ENCODE data around the gene ANKS1A. TPM values are rescaled to one million over a fixed set of nuclear protein-coding genes. Genes with fewer than 3 reads are reported as not detected.

ANKS1A gene
- polyA plus RNA-seq, 3 donors, result 1.7 to 8.0 (median 3.1) TPM

GRCh38 chr6:34969662-34970265 lies 80.7 kb downstream of the ANKS1A start:
- DNase-seq, result no peak
- Histone ChIP-seq H3K4me2 (replicated peaks; ENCODE audit: extremely low read depth, low read length, poor library complexity, severe bottlenecking) (no peak overlapping the region), H3K27me3 (ENCODE audit: control insufficient read depth in 2 of 2, insufficient read depth in 2 of 2, low read length in 2 of 2) (no peaks in the 10 kb centered on the region), H4K20me1 (ENCODE audit: insufficient read depth, low read length) (peaks cover 13% of the 10 kb centered on the region), H3K9ac (ENCODE audit: insufficient read depth, low read length, poor library complexity, severe bottlenecking) (no peak overlapping the region), H3K79me2 (ENCODE audit: insufficient read depth, low read length) (peaks cover 11% of the 10 kb centered on the region), H3K9me3 (replicated peaks in 1 of 2; ENCODE audit: control insufficient read depth in 1 of 2, insufficient read depth in 1 of 2, low read length in 2 of 2) (no peaks in the 10 kb centered on the region), H2AFZ (ENCODE audit: insufficient read depth, low read depth, low read length, poor library complexity, severe bottlenecking) (no peak overlapping the region), H3K27ac (ENCODE audit: low read depth in 1 of 2, low read length in 2 of 2) (no peak overlapping the region), H3K4me1 (ENCODE audit: control insufficient read depth in 1 of 2, insufficient read depth in 2 of 2, low read length in 2 of 2) (no peaks in the 10 kb centered on the region), H3K36me3 (replicated peaks in 1 of 2; ENCODE audit: control insufficient read depth in 1 of 2, insufficient read depth in 2 of 2, low read length in 2 of 2) (peaks cover 33 to 54% of the 10 kb centered on the region in 2 donors), H3K4me3 (replicated peaks in 1 of 3; ENCODE audit: low read depth in 2 of 3, low read length in 3 of 3) (no peak overlapping the region)
- intact Hi-C loops (cut with micrococcal nuclease), result no loop called here
- TF ChIP-seq CTCF (IDR thresholded peaks at IDR 0.05), result no peak
- Mint-ChIP-seq H3K27ac (no peak overlapping the region), H3K4me1 (no peaks in the 10 kb centered on the region), H3K9me3 (no peaks in the 10 kb centered on the region), H3K36me3 (peaks cover 49 to 56% of the 10 kb centered on the region in 2 donors), H3K4me3 (no peak overlapping the region), H3K27me3 (ENCODE audit: low read depth in 3 of 3) (no peaks in the 10 kb centered on the region)
- WGBS (ENCODE audit: insufficient coverage), result 91% methylated on average over 7 of the region's 7 CpGs

- peaks cover 33 to 54% of the 10 kb centered on the region in 2 donors for H3K36me3 ChIP-seq (replicated peaks in 1 of 2; ENCODE audit: control insufficient read depth in 1 of 2, insufficient read depth in 2 of 2, low read length in 2 of 2)
- no peak overlapping the region for H3K27ac ChIP-seq (ENCODE audit: low read depth in 1 of 2, low read length in 2 of 2)
- H3K9me3 ChIP-seq (replicated peaks in 1 of 2; ENCODE audit: control insufficient read depth in 1 of 2, insufficient read depth in 1 of 2, low read length in 2 of 2), result no peaks in the 10 kb centered on the region
- no peak overlapping the region for H3K4me3 Mint-ChIP-seq
- TF ChIP-seq CTCF (IDR thresholded peaks at IDR 0.05), result no peak
- H3K36me3 Mint-ChIP-seq, result peaks cover 49 to 60% of the 10 kb centered on the region in 2 donors
- H3K79me2 ChIP-seq (ENCODE audit: insufficient read depth, low read length), result peaks cover 10% of the 10 kb centered on the region
- H3K4me1 ChIP-seq (ENCODE audit: control insufficient read depth in 1 of 2, insufficient read depth in 2 of 2, low read length in 2 of 2), result no peaks in the 10 kb centered on the region
- no peaks in the 10 kb centered on the region for H3K9me3 Mint-ChIP-seq
- no peak overlapping the region for H3K4me3 ChIP-seq (replicated peaks in 1 of 3; ENCODE audit: low read depth in 2 of 3, low read length in 3 of 3)
- H3K4me2 ChIP-seq (replicated peaks; ENCODE audit: extremely low read depth, low read length, poor library complexity, severe bottlenecking), result no peak overlapping the region
- no peaks in the 10 kb centered on the region for H3K27me3 ChIP-seq (ENCODE audit: control insufficient read depth in 2 of 2, insufficient read depth in 2 of 2, low read length in 2 of 2)
- intact Hi-C loops (cut with micrococcal nuclease), result no loop called here
- peaks cover 9% of the 10 kb centered on the region for H4K20me1 ChIP-seq (ENCODE audit: insufficient read depth, low read length)
- WGBS (ENCODE audit: insufficient coverage), result 100% methylated on average over 2 of the region's 3 CpGs
- H2AFZ ChIP-seq (ENCODE audit: insufficient read depth, low read depth, low read length, poor library complexity, severe bottlenecking), result no peak overlapping the region
- no peak for DNase-seq
- H3K27me3 Mint-ChIP-seq (ENCODE audit: low read depth in 3 of 3), result no peaks in the 10 kb centered on the region
- H3K9ac ChIP-seq (ENCODE audit: insufficient read depth, low read length, poor library complexity, severe bottlenecking), result no peak overlapping the region
- no peak overlapping the region for H3K27ac Mint-ChIP-seq
- H3K4me1 Mint-ChIP-seq, result no peaks in the 10 kb centered on the region
These were observed 81.4 kb downstream of the ANKS1A start for GRCh38 chr6:34970488-34970887.

All from CD14-positive monocyte (primary cell).